Measurements from ENCODE around the gene RHBDF1. TPM values are rescaled to one million over a fixed set of nuclear protein-coding genes. Genes with fewer than 3 reads are reported as not detected.

RHBDF1 gene
- total and polyA plus RNA-seq, 2 of the 13 experiments (the other 11 are each of a cell fraction or from before 2014, with no cell fraction given) = 5.4 to 26.9 TPM

DNA sequence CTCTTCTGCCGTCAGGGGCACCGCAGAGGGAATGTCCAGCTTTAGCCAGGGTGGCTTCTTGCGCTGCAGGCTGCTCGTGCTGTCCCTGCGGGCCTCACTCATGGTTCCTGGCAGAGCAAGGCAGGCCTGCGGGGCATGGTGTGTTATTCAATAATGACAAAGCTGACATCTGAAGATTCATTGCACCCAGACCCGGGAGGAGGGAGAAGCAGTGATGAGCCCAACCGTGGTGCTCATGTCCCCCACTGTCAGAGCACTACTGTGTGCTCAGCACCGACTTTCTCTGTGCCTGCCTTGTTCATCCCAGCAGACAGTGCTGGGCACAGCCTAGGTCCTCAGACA, 7.5 kb downstream of the RHBDF1 start (continued):
- no peak for TF ChIP-seq ZNF367 (CRISPR knock-in tag; IDR thresholded peaks at IDR 0.05; ENCODE audit: borderline replicate concordance)
- no peak for TF ChIP-seq PRMT3 (CRISPR knock-in tag; IDR thresholded peaks at IDR 0.05; ENCODE audit: borderline replicate concordance, low read depth)
- no peak for TF ChIP-seq MXD1 (CRISPR knock-in tag; IDR thresholded peaks at IDR 0.05)

DNA sequence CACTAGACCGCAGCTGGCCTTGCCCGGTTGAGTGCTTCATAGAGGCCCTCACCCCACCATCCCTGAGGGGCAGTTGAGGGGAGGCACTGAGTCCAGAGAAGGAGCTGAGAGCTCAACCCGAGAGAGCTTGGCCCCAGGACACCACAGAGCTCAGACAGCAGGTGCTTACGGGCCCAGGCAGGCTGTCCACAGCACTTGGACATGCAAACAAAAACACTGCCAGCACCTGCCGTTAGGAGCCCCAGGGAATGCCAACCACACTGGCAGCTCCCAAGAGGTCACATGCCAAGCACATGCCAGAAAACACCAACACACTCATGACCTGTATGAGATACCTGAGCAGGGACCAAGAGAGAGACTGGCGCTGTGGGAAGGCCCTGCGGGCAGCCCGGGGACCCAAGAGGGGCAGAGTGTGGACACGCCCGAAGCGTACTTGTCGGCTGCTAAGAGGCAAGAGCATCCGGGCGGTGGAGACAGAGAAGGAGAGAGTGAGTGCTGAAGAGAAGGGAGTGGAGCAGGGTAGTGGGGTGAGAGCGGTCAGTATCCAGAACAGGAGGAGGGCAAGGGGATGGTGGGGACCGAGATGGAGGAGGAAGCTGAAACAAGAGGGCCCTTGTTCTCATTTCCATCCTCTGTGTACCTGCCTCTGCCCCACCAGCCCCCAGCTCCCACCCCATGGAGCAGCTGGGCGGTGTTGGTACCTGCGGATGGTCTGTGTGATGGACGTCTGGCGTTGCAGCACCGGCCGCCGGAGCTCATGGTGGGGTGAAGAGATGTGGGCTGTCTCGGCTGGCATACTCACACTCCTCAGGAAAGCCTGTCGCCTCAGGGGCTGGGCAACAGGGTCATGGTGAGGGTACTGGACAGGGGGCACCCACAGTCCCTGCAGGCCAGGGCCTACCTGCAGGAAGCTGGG, 8.2 kb downstream of the RHBDF1 start:
- ChIA-PET CTCF (ENCODE audit: low intra/inter-chr PET ratio, low total read pairs) (interaction anchor here (1.8 to 5.1 kb wide), 2 partner anchors 12 to 31 kb away, joined by 11 to 155 read pairs; no protein-coding TSS in a partner anchor), POLR2A (no interaction called here)
- no TSS peak for BruUV-seq (replicated peaks)
- no peak overlapping the region for H3K4me3 ChIP-seq (replicated peaks in 1 of 3; ENCODE audit: insufficient read depth in 1 of 3, low read depth in 2 of 3, low read length in 3 of 3)
- intact Hi-C loops (cut with micrococcal nuclease; ENCODE audit: unreplicated experiment) = no loop called here
- in situ Hi-C loops (cut with HindIII; ENCODE audit: extremely low pct_ligation_motif_present, low pct_unique_long_range_greater_than_20kb) = no loop called here
- FAIRE-seq = no peak
- no peaks in the 10 kb centered on the region for H3K79me2 ChIP-seq (ENCODE audit: insufficient read depth, low read length)
- peaks cover 6% of the 10 kb centered on the region; the same call in 1 of the 2 replicates for H4K20me1 ChIP-seq (ENCODE audit: insufficient read depth, low read length)
- no peak overlapping the region for H3K27ac ChIP-seq (ENCODE audit: extremely low read length, insufficient read depth, low read length)
- WGBS (ENCODE audit: low lambda C conversion rate) = 89% methylated on average over 12 of the region's 25 CpGs
- H3K27me3 ChIP-seq (ENCODE audit: control insufficient read depth in 1 of 2, insufficient read depth in 2 of 2, low read length in 2 of 2) = no peaks in the 10 kb centered on the region
- no peak for DNase-seq (ENCODE audit: low spot score)
- peaks cover 34% of the 10 kb centered on the region for H3K4me1 ChIP-seq (ENCODE audit: insufficient read depth, low read length)
- ATAC-seq = no peak
- no peak overlapping the region for H3K9ac ChIP-seq (ENCODE audit: insufficient read depth, low read depth, low read length)
- no peak overlapping the region for H2AFZ ChIP-seq (ENCODE audit: low read length)
- no peaks in the 10 kb centered on the region for H3K9me3 ChIP-seq (ENCODE audit: low read length)
- H3K36me3 ChIP-seq (replicated peaks in 1 of 2; ENCODE audit: control insufficient read depth in 1 of 2, insufficient read depth in 2 of 2, low read length in 2 of 2) = peaks cover 0 to 1% of the 10 kb centered on the region in 2 experiments; a peak in 2 of 5 replicates
- H3K4me2 ChIP-seq (ENCODE audit: low read depth, low read length) = no peak overlapping the region
- TF ChIP-seq ZFP90 (CRISPR knock-in tag; IDR thresholded peaks at IDR 0.05; ENCODE audit: borderline replicate concordance) = no peak
- TF ChIP-seq ZNF615 (CRISPR knock-in tag; IDR thresholded peaks at IDR 0.05; ENCODE audit: borderline replicate concordance) = no peak
- TF ChIP-seq, protein P1, sequence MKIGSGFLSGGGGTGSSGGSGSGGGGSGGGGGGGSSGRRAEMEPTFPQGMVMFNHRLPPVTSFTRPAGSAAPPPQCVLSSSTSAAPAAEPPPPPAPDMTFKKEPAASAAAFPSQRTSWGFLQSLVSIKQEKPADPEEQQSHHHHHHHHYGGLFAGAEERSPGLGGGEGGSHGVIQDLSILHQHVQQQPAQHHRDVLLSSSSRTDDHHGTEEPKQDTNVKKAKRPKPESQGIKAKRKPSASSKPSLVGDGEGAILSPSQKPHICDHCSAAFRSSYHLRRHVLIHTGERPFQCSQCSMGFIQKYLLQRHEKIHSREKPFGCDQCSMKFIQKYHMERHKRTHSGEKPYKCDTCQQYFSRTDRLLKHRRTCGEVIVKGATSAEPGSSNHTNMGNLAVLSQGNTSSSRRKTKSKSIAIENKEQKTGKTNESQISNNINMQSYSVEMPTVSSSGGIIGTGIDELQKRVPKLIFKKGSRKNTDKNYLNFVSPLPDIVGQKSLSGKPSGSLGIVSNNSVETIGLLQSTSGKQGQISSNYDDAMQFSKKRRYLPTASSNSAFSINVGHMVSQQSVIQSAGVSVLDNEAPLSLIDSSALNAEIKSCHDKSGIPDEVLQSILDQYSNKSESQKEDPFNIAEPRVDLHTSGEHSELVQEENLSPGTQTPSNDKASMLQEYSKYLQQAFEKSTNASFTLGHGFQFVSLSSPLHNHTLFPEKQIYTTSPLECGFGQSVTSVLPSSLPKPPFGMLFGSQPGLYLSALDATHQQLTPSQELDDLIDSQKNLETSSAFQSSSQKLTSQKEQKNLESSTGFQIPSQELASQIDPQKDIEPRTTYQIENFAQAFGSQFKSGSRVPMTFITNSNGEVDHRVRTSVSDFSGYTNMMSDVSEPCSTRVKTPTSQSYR (CRISPR knock-in tag; IDR thresholded peaks at IDR 0.05; ENCODE audit: borderline replicate concordance) = no peak
- no peak for TF ChIP-seq KAT8 (CRISPR knock-in tag; IDR thresholded peaks at IDR 0.05)
- no peak for TF ChIP-seq SETDB1 (CRISPR knock-in tag; IDR thresholded peaks at IDR 0.05; ENCODE audit: borderline replicate concordance)
- TF ChIP-seq, protein P2, sequence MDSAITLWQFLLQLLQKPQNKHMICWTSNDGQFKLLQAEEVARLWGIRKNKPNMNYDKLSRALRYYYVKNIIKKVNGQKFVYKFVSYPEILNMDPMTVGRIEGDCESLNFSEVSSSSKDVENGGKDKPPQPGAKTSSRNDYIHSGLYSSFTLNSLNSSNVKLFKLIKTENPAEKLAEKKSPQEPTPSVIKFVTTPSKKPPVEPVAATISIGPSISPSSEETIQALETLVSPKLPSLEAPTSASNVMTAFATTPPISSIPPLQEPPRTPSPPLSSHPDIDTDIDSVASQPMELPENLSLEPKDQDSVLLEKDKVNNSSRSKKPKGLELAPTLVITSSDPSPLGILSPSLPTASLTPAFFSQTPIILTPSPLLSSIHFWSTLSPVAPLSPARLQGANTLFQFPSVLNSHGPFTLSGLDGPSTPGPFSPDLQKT (CRISPR knock-in tag; IDR thresholded peaks at IDR 0.05; ENCODE audit: borderline replicate concordance) = no peak
- no peak for TF ChIP-seq ZNF530 (CRISPR knock-in tag; IDR thresholded peaks at IDR 0.05; ENCODE audit: low read depth)
- no peak for TF ChIP-seq ZNF432 (CRISPR knock-in tag; IDR thresholded peaks at IDR 0.05; ENCODE audit: borderline replicate concordance)
- TF ChIP-seq ARID2 (CRISPR knock-in tag; IDR thresholded peaks at IDR 0.05; ENCODE audit: borderline replicate concordance) = no peak
- TF ChIP-seq E2F5 (CRISPR knock-in tag; conservative IDR thresholded peaks at IDR 0.05) = no peak
- no peak for TF ChIP-seq HNRNPLL (IDR thresholded peaks at IDR 0.05; ENCODE audit: low read depth, low read length, poor library complexity, severe bottlenecking)
- TF ChIP-seq SIN3B (IDR thresholded peaks at IDR 0.05; ENCODE audit: low read length) = no peak
- TF ChIP-seq ZNF251 (CRISPR knock-in tag; IDR thresholded peaks at IDR 0.05) = no peak
- TF ChIP-seq ZNF746 (CRISPR knock-in tag; IDR thresholded peaks at IDR 0.05) = no peak

Data from HepG2 (cell line).